NOMO-1 treated with dmso at 0.1 percent for 144 hours (cell line): ENCODE data around the gene FGFBP2.
"Not testable (repeated sequence)": the region's sequence is repeated elsewhere in the genome, so short reads cannot be mapped to it uniquely, and the experiment has no call there.

ENCODE experiments used
- DNase-seq: peaks from one replicate; lab custom pipeline; 2025; ENCODE audit not compliant: unreplicated experiment; lab: John Stamatoyannopoulos, UW

The FGFBP2 gene

GRCh38 chr4:15931451-15932210 is 31.3 kb downstream of the FGFBP2 start:
- no peak for DNase-seq

- DNase-seq = no peak
These were observed 32.7 kb downstream of the FGFBP2 start for GRCh38 chr4:15930314-15930713.

GRCh38 chr4:15929540-15929939 is 33.4 kb downstream of the FGFBP2 start:
- DNase-seq = no peak

GRCh38 chr4:15928883-15929282 is 34.1 kb downstream of the FGFBP2 start:
- DNase-seq = no peak

DNA sequence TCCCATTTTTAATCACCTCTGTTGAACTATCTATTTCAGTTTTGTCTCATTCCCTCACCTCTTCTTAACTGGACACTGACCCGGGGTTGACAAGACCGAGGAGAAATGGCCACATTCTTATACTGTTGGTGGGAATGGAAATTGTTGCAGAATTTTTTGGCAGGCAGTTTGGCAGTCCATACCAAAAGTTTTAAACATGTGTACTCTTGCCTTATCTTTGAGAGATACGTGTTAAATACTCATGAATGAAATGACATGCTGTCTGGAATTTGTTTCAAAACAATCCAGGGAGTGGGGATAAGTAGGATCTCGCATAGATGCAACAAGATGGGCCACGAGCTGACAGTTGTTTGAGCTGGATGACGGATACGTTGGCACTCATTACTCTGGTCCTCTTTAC is 36.5 kb downstream of the FGFBP2 start:
- DNase-seq = no peak

DNA sequence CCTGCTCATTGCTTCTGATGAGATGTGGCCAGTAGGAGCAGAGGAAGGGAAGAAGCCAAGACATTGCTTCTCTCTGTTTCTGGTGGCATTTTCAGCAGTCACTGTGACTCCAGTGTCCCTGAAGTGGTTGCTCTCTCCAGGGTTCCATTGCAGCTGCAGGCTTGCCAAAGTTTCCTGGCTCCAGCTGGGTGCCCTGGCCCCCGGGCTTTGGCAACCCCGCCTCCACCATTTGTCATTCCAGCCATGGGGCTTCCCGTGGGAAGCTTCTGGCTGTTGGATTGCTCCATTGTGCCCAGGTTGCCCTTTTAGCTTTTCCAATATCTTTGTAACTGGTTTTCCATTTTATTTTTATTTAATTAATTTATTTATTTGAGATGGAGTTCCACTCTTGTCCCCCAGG is 37.1 kb downstream of the FGFBP2 start:
- no peak for DNase-seq

- DNase-seq = no peak
These were observed 41.4 kb downstream of the FGFBP2 start for GRCh38 chr4:15921592-15921932.

GRCh38 chr4:15920723-15921591 is 42.0 kb downstream of the FGFBP2 start:
- no peak for DNase-seq

- no peak for DNase-seq
These were observed 44.4 kb downstream of the FGFBP2 start for GRCh38 chr4:15918484-15919129.

- no peak for DNase-seq
These were observed 45.7 kb downstream of the FGFBP2 start for GRCh38 chr4:15917297-15917696.

DNA sequence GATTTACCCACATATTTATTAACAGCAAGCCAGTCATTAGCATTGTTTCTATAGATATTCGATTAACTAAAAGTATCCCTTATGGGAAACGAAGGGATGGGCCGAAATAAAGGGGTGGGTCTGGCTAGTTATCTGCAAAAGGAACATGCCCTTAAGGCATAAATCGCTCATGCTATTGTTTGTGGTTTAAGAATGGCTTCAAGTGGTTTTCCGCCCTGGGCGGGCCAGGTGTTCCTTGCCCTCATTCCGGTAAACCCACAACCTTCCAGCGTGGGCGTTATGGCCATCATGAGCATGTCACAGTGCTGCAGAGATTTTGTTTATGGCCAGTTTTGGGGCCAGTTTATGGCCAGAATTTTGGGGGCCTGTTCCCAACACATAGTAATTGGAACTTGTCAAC is 46.6 kb downstream of the FGFBP2 start:
- not testable (repeated sequence) for DNase-seq

GRCh38 chr4:15914736-15915135 is 48.2 kb downstream of the FGFBP2 start:
- DNase-seq = no peak

DNA sequence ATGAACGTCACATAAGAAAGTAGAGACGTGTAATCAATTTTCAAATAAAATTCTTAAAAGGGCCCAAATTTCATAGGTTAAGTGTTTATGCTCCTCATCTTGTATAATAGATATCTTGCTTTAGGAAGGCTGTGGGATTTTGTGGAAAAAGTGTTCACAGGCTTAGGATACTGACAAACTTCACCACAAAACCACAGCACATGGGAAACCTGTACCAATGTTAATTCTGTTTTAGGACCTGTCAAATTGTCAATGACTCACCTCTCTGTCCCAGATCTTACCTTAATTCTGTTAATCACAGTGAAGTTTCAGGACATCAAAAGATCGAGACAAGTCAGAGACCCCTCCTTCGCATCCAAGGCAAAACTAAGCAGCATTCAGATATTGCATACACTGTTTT is 48.7 kb downstream of the FGFBP2 start:
- DNase-seq = no peak

GRCh38 chr4:15913631-15913970 is 49.4 kb downstream of the FGFBP2 start:
- no peak for DNase-seq

DNA sequence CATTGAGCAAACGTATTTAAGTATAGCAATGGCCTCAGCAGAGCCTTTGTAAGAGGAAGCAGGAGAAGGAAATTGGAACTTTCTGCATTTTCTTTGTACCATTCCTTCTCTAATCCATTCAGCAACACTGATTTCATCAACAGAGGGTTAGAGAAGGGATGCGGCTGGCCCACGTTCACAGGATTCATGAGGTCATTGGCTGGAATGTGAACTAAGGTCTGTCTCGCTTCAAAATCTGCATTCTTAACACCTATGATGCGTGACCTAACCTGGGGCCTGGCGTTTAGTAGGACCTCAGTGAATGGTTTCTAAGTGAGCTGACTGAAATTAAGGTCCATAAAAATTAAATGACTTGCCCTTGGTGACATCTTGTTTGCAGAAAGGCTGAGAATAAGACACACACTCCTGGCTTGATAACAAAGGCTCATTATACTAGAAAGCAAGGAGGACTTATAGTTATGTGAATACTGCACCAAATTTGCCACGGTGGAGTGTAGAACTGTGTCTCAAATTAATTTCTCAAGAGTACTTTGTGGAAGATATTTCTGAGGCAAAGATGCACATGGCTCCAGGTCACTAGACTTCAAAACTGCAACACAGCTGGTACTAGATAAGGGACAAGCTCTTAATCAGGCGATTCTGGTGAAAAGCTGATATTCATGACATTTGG is 49.9 kb downstream of the FGFBP2 start:
- DNase-seq = no peak

DNA sequence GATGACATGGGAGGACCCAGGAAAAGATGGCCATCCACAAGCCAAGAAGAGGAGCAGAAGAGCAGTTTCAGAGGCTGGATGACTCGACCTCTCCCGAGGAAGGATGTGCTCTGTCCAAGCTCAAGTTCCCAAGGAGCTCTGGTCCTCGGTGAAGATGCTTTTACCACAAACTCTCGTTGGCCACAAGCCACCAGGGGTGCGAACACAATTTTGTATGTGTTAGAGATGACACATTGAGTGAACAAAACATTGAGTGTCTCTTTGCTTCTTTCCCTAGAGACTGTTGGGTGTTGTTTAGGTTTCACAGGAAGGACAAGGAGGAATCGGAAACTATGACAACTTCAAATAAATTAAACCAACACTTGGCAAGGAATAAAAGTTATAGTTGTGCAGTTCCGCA is 50.7 kb downstream of the FGFBP2 start:
- no peak for DNase-seq
